ENCODE data around the gene RBM22.
A peak's percentile ranks its signal among the peaks of the same experiment; 100 is the strongest.

Gene RBM22

DNA sequence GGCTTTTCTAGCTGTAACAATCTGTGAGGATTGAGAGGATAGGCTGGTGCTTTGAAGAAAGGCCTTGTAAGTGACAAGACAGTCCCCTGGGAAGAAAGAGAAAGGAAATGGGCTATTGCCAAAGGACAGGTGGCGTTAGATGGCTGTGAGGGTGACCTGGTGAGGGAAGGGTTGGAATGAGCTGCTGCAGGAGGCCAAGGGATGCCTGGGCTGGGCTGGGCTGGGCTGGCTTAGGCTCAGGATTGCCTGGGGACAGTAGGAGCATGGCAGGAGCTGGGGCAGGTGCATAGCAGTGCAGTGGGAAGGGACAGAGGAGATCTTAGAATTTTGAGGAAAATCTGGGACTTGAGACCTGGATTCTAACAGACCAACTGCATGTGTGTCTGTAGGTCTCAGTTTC, 49.5 kb downstream of the RBM22 start:
- Histone ChIP-seq H3K4me1 (ENCODE audit: control insufficient read depth, insufficient read depth, low read length) (peaks cover 3% of the 10 kb centered on the region), H3K9me3 (ENCODE audit: control insufficient read depth, insufficient read depth, low read length) (no peaks in the 10 kb centered on the region), H3K4me3 (ENCODE audit: low read depth, low read length) (no peak overlapping the region), H3K9ac (ENCODE audit: low read depth, low read length) (no peak overlapping the region), H3K27me3 (ENCODE audit: control insufficient read depth, insufficient read depth, low read length) (no peaks in the 10 kb centered on the region), H3K36me3 (ENCODE audit: control insufficient read depth, insufficient read depth, low read length) (no peaks in the 10 kb centered on the region), H3K27ac (ENCODE audit: low read depth, low read length) (no peak overlapping the region)

DNA sequence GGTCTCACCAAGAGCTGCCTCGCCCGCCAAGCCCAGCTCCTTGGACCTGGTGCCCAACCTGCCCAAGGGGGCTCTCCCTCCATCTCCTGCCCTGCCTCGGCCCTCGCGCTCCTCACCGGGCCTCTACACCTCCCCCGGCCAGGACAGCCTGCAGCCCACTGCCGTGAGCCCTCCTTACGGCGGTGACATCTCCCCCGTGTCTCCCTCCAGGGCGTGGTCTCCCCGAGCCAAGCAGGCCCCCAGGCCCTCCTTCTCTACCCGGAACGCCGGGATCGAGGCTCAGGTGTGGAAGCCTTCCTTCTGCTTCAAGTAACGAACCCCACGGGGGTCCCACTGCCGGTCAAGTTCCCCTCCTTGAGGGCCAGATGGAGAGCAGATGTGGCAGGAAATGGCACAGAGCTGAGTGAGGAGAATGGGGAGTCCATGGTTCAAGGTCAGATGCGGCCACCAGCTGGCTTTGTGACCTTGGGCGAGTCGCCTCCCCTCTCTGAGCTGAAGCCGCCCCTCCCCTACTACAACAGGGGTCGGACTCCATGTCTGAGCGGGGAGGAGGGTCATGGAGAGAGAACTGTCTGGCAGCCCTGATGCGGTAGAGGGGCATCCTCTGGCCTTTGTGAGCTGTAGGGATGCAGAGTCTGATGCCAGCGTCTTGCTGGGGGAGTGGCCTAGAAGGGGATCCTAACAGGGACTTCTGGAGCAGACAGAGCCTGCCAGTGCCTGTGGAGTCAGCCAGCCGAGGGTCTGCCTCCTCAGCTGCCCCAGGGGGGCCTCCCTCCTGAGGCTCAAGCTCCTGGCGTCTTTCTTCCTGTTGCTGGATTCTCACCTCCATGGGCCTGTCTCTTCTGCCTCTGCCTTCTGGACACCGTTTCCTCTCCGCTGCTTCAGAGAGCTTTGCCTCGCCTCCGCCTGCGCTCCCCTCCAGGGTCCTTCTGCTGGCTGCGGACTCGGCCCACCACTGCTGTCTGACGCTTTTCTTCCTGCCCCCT, 50.5 kb downstream of the RBM22 start:
- Histone ChIP-seq H3K9ac (ENCODE audit: low read depth, low read length) (no peak overlapping the region), H3K36me3 (ENCODE audit: control insufficient read depth, insufficient read depth, low read length) (no peaks in the 10 kb centered on the region), H3K27me3 (ENCODE audit: control insufficient read depth, insufficient read depth, low read length) (no peaks in the 10 kb centered on the region), H3K4me3 (ENCODE audit: low read depth, low read length) (no peak overlapping the region), H3K27ac (ENCODE audit: low read depth, low read length) (no peak overlapping the region), H3K9me3 (ENCODE audit: control insufficient read depth, insufficient read depth, low read length) (no peaks in the 10 kb centered on the region), H3K4me1 (ENCODE audit: control insufficient read depth, insufficient read depth, low read length) (peaks cover 5% of the 10 kb centered on the region)

DNA sequence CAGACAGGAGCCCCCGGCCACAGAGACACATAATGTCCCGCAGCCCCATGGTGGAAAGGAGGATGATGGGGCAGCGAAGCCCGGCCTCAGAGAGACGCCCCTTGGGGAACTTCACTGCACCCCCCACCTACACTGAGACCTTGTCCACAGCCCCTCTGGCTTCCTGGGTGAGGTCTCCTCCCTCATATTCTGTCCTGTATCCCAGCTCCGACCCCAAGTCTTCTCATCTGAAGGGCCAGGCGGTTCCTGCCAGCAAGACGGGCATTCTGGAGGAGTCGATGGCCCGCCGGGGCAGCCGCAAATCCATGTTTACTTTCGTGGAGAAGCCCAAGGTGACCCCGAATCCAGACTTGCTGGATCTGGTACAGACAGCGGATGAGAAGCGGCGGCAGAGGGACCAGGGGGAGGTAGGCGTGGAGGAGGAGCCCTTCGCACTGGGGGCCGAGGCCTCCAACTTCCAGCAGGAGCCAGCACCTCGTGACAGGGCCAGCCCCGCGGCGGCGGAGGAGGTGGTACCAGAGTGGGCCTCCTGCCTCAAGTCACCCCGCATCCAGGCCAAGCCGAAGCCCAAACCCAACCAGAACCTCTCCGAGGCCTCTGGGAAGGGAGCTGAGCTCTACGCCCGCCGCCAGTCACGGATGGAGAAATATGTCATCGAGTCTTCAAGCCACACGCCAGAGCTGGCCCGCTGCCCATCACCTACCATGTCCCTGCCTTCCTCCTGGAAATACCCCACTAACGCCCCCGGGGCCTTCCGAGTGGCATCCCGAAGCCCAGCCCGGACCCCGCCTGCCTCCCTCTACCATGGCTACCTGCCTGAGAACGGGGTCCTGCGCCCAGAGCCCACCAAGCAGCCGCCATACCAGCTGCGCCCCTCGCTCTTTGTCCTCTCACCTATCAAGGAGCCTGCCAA, 51.5 kb downstream of the RBM22 start:
- Histone ChIP-seq H3K27ac (ENCODE audit: low read depth, low read length) (no peak overlapping the region), H3K4me3 (ENCODE audit: low read depth, low read length) (no peak overlapping the region), H3K9me3 (ENCODE audit: control insufficient read depth, insufficient read depth, low read length) (no peaks in the 10 kb centered on the region), H3K9ac (ENCODE audit: low read depth, low read length) (no peak overlapping the region), H3K27me3 (ENCODE audit: control insufficient read depth, insufficient read depth, low read length) (no peaks in the 10 kb centered on the region), H3K36me3 (ENCODE audit: control insufficient read depth, insufficient read depth, low read length) (no peaks in the 10 kb centered on the region), H3K4me1 (ENCODE audit: control insufficient read depth, insufficient read depth, low read length) (peaks cover 14% of the 10 kb centered on the region)

DNA sequence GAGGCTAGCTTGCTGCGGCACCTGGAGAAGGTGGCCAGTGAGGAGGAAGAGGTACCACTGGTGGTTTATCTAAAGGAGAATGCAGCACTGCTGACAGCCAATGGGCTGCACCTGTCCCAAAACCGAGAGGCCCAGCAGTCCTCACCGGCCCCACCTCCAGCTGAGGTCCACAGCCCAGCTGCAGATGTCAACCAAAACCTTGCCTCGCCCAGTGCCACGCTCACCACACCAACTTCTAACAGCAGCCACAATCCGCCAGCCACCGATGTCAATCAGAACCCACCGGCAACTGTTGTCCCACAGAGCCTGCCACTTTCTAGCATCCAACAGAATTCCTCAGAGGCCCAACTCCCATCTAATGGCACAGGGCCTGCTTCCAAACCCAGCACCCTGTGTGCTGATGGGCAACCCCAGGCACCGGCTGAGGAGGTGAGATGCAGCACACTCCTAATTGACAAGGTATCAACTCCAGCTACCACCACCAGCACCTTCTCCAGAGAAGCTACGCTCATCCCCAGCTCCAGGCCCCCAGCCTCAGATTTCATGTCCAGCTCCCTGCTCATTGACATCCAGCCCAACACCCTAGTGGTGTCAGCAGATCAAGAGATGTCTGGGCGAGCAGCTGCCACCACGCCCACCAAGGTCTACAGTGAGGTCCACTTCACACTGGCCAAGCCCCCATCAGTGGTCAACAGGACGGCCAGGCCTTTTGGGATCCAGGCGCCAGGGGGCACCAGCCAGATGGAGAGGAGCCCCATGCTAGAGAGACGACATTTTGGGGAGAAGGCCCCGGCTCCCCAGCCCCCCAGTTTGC, 52.4 kb downstream of the RBM22 start:
- Histone ChIP-seq H3K4me1 (ENCODE audit: control insufficient read depth, insufficient read depth, low read length) (peaks cover 16% of the 10 kb centered on the region), H3K27ac (ENCODE audit: low read depth, low read length) (no peak overlapping the region), H3K36me3 (ENCODE audit: control insufficient read depth, insufficient read depth, low read length) (no peaks in the 10 kb centered on the region), H3K27me3 (ENCODE audit: control insufficient read depth, insufficient read depth, low read length) (no peaks in the 10 kb centered on the region), H3K9ac (ENCODE audit: low read depth, low read length) (no peak overlapping the region), H3K9me3 (ENCODE audit: control insufficient read depth, insufficient read depth, low read length) (no peaks in the 10 kb centered on the region), H3K4me3 (ENCODE audit: low read depth, low read length) (no peak overlapping the region)

DNA sequence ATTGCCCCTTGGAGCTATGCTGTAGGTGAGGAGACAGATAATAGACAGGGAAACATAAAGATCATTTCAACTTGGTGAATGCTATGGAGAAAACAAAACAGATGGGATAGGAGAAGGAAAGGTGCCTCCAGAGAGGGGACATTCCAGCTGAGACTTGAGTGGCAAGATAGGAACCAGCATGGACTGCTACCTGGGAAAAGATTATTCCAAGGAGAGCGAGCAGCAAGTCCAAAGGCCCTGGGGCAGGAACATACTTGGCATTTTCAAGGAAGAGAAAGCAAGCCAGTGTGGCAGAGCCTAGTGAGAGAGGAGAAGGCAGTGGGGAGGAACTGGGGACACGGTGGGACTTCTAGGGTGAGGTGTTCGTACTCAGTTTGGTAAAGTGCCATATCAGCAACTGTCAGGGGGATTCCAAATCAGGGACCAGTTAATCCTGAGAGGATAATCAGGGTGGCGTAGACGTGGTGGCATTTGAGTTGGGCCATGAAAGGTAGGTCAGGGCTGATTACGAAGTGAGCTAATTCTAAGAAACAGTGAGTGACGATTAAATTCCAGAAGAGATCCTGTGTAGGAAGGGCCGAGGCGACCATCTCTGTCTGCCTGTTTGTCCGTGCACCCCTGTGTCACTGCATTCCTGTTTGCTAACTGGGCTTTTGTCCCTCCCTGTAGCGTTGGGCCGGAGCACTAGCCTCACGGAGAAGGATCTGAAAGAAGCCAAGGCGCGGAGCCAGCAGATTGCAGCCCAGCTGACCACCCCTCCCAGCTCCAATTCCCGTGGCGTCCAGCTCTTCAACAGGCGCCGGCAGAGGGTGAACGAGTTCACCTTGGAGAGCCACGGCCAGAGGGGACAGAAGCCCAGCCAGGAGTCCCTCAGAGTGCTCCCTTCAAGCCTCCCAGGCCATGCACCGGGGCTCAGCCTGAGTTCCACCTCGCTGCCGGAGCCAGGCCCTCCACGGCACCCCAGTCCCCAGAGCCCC, 53.3 kb downstream of the RBM22 start:
- Histone ChIP-seq H3K27me3 (ENCODE audit: control insufficient read depth, insufficient read depth, low read length) (no peaks in the 10 kb centered on the region), H3K9me3 (ENCODE audit: control insufficient read depth, insufficient read depth, low read length) (no peaks in the 10 kb centered on the region), H3K27ac (ENCODE audit: low read depth, low read length) (no peak overlapping the region), H3K4me3 (ENCODE audit: low read depth, low read length) (no peak overlapping the region), H3K4me1 (ENCODE audit: control insufficient read depth, insufficient read depth, low read length) (peaks cover 16% of the 10 kb centered on the region), H3K36me3 (ENCODE audit: control insufficient read depth, insufficient read depth, low read length) (no peaks in the 10 kb centered on the region), H3K9ac (ENCODE audit: low read depth, low read length) (no peak overlapping the region)

DNA sequence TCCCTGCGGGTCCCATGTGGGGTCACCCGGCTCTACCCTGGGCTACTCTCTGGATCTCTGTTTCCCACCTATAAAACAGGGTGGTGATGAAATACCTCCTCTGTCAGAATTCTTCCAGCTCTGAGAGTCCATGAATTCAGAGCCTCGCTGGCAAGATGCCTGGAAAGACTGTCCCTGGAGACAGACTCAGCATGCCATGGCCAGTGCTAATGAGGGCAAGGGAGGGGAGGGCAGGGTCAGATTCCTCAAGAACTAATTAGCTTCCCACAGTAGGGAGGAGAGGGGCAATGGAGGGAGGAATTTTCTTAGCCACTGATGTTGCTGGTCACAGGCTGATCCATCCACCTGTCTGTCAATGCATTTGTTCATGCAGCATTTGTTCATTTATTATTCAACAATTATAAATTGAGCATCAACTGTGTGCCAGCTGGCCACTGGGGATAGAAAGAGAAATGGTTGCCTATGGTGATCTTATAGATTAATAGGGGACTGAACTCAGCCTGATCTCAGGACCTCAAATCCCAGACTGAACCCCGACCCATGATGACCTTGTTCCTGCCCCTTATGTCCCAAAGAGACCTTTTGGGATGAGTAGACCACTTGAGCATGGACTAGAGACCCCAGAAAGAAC, 55.7 kb downstream of the RBM22 start:
- Histone ChIP-seq H3K4me3 (ENCODE audit: low read depth, low read length) (no peak overlapping the region), H3K27me3 (ENCODE audit: control insufficient read depth, insufficient read depth, low read length) (no peaks in the 10 kb centered on the region), H3K36me3 (ENCODE audit: control insufficient read depth, insufficient read depth, low read length) (no peaks in the 10 kb centered on the region), H3K9ac (ENCODE audit: low read depth, low read length) (no peak overlapping the region), H3K9me3 (ENCODE audit: control insufficient read depth, insufficient read depth, low read length) (no peaks in the 10 kb centered on the region), H3K27ac (ENCODE audit: low read depth, low read length) (no peak overlapping the region), H3K4me1 (ENCODE audit: control insufficient read depth, insufficient read depth, low read length) (peaks cover 23% of the 10 kb centered on the region)

DNA sequence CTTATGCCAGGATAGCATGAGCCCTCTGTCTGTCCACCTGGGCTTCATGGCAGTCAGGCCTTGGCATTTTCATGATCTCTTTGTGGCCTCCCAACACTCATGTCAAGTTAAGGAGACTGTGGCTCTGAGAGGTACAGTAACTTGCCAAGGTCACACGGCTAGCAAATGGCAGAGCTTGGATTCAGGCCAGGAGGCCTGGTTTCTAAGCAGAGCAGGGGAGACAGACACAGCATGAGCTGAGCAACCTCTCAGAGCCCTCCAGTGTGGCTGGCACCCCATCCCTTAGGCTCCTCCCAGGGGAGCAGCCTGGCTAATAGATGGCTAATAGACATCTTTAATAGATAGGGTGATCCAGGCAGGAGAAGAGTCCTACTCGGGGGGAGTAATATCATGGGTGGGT, 56.3 kb downstream of the RBM22 start:
- Histone ChIP-seq H3K36me3 (ENCODE audit: control insufficient read depth, insufficient read depth, low read length) (no peaks in the 10 kb centered on the region), H3K27me3 (ENCODE audit: control insufficient read depth, insufficient read depth, low read length) (no peaks in the 10 kb centered on the region), H3K4me3 (ENCODE audit: low read depth, low read length) (no peak overlapping the region), H3K27ac (ENCODE audit: low read depth, low read length) (peak overlapping the region; percentile 25), H3K4me1 (ENCODE audit: control insufficient read depth, insufficient read depth, low read length) (peaks cover 25% of the 10 kb centered on the region), H3K9ac (ENCODE audit: low read depth, low read length) (no peak overlapping the region), H3K9me3 (ENCODE audit: control insufficient read depth, insufficient read depth, low read length) (no peaks in the 10 kb centered on the region)

DNA sequence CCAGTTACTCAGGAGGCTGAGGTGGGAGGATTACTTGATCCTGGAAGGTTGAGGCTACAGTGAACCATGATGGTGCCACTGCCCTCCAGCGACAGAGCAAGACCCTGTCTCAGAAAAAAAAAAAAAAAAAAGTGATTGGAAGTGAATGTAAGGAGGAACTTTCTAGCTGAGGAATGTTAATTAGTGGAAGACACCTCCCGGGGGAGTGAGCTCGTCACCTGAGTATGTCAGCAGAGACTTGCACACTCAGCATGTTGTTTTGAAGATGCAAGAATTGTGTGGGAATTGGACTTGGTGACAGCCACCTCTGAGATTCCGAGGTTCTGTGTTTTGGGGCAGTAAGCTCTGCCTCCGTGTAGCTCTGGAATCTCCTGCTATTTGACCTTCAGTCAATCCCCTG, 56.8 kb downstream of the RBM22 start:
- H3K4me3 ChIP-seq (ENCODE audit: low read depth, low read length) = no peak overlapping the region
- no peaks in the 10 kb centered on the region for H3K9me3 ChIP-seq (ENCODE audit: control insufficient read depth, insufficient read depth, low read length)
- H3K4me1 ChIP-seq (ENCODE audit: control insufficient read depth, insufficient read depth, low read length) = peaks cover 25% of the 10 kb centered on the region
- H3K9ac ChIP-seq (ENCODE audit: low read depth, low read length) = no peak overlapping the region
- no peaks in the 10 kb centered on the region for H3K27me3 ChIP-seq (ENCODE audit: control insufficient read depth, insufficient read depth, low read length)
- peak overlapping the region; percentile 25 for H3K27ac ChIP-seq (ENCODE audit: low read depth, low read length)
- H3K36me3 ChIP-seq (ENCODE audit: control insufficient read depth, insufficient read depth, low read length) = no peaks in the 10 kb centered on the region

DNA sequence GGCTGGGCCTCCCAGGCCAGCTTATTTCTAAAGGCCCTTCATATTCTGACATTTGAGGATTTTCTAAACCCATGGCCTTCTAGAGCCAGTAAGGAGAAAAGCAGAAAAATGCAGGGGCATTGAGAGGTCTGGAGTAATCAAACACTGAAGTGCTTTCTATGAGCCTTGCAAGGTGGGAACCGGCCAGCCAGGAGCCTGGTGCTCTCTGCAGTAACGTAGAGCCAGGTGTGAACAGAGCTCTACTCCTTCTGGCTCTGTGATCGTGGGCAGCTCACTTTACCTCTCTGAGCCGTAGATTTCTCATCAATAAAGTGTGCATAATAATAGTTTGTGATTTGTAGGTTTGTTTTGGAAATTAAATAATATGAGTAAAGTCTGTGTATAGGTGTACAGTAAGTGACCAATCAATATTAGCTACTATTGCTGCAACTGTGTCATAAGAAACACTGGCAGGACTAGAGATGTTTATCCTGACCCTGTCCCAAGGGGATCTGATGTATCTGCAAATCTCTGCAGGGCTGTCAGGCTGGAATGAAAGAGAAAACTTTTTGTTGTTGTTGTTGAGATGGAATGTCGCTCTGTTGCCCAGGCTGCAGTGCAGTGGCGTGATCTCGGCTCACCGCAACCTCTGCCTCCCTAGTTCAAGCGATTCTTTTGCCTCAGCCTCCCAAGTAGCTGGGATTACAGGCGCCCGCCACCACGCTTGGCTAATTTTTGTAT, 57.7 kb downstream of the RBM22 start:
- no peaks in the 10 kb centered on the region for H3K9me3 ChIP-seq (ENCODE audit: control insufficient read depth, insufficient read depth, low read length)
- H3K36me3 ChIP-seq (ENCODE audit: control insufficient read depth, insufficient read depth, low read length) = no peaks in the 10 kb centered on the region
- no peaks in the 10 kb centered on the region for H3K27me3 ChIP-seq (ENCODE audit: control insufficient read depth, insufficient read depth, low read length)
- peaks cover 28% of the 10 kb centered on the region for H3K4me1 ChIP-seq (ENCODE audit: control insufficient read depth, insufficient read depth, low read length)
- H3K27ac ChIP-seq (ENCODE audit: low read depth, low read length) = peak overlapping the region; percentile 36
- H3K9ac ChIP-seq (ENCODE audit: low read depth, low read length) = no peak overlapping the region
- no peak overlapping the region for H3K4me3 ChIP-seq (ENCODE audit: low read depth, low read length)

Data from HUES48 (cell line).